RWPE2 (cell line): ENCODE measurements around the gene DUSP15.

ENCODE experiments used
- ATAC-seq: fragments of 200-7000 bp; cut with Tn5 transposase; 3 replicates; pipeline ENCODE4 v1.9.1; 2021; ENCODE audit warnings: low read depth
- DNase-seq: peaks from one replicate; pipeline ENCODE4 v3.0.0-alpha.2; 2020; ENCODE audit warnings: low spot score
- H3K27ac ChIP-seq: fragments of 450-650 bp; 2 replicates; pipeline ENCODE4 v1.5.1; 2017; ENCODE audit warnings: mild to moderate bottlenecking; ENCODE audit not compliant: poor library complexity, severe bottlenecking
- H3K27me3 ChIP-seq: fragments of 250-450 bp; sonication (Bioruptor Pico); 2 replicates; pipeline ENCODE4 v1.5.1; 2021; ENCODE audit warnings: mild to moderate bottlenecking, moderate library complexity; ENCODE audit not compliant: insufficient read depth, poor library complexity, severe bottlenecking
- H3K36me3 ChIP-seq: fragments of 250-450 bp; sonication (Bioruptor Pico); 2 replicates; pipeline ENCODE4 v1.5.1; 2020; ENCODE audit warnings: low read depth, mild to moderate bottlenecking, moderate library complexity
- H3K4me1 ChIP-seq: fragments of 250-450 bp; sonication (Bioruptor Pico); 2 replicates; pipeline ENCODE4 v1.5.1; 2021; ENCODE audit warnings: mild to moderate bottlenecking, moderate library complexity; ENCODE audit not compliant: insufficient read depth, poor library complexity, severe bottlenecking
- H3K4me3 ChIP-seq: fragments of 250-450 bp; sonication (Bioruptor Pico); 2 replicates; pipeline ENCODE4 v1.5.1; 2021; ENCODE audit warnings: mild to moderate bottlenecking, moderate library complexity; ENCODE audit not compliant: severe bottlenecking
- H3K9me3 ChIP-seq: fragments of 250-450 bp; sonication (Bioruptor Pico); 2 replicates; pipeline ENCODE4 v1.5.1; 2021; ENCODE audit warnings: mild to moderate bottlenecking, moderate library complexity; ENCODE audit not compliant: severe bottlenecking
- CTCF ChIP-seq: fragments of 450-650 bp; IDR thresholded peaks from one replicate; pipeline ENCODE4 v1.5.1; 2017; ENCODE audit warnings: mild to moderate bottlenecking, moderate library complexity; ENCODE audit not compliant: poor library complexity, severe bottlenecking

Gene DUSP15

GRCh38 chr20:31827059-31827458 lies 43.3 kb downstream of the DUSP15 start:
- no peaks in the 10 kb centered on the region for H3K4me1 ChIP-seq
- no peak overlapping the region for H3K27ac ChIP-seq
- no peaks in the 10 kb centered on the region for H3K27me3 ChIP-seq
- no peak for ATAC-seq
- no peaks in the 10 kb centered on the region for H3K9me3 ChIP-seq
- no peak overlapping the region for H3K4me3 ChIP-seq
- TF ChIP-seq CTCF, result no peak
- no peak for DNase-seq
- no peaks in the 10 kb centered on the region for H3K36me3 ChIP-seq

- H3K4me3 ChIP-seq, result no peak overlapping the region
- no peaks in the 10 kb centered on the region for H3K9me3 ChIP-seq
- ATAC-seq (no peak), DNase-seq (no peak)
- no peaks in the 10 kb centered on the region for H3K27me3 ChIP-seq
- H3K4me1 ChIP-seq, result no peaks in the 10 kb centered on the region
- no peak overlapping the region for H3K27ac ChIP-seq
- no peak for TF ChIP-seq CTCF
- H3K36me3 ChIP-seq, result no peaks in the 10 kb centered on the region
Measured at GRCh38 chr20:31826074-31826473, 44.3 kb downstream of the DUSP15 start.

GRCh38 chr20:31824554-31825313 lies 45.6 kb downstream of the DUSP15 start:
- Histone ChIP-seq H3K9me3 (no peaks in the 10 kb centered on the region), H3K4me1 (no peaks in the 10 kb centered on the region), H3K27ac (no peak overlapping the region), H3K36me3 (no peaks in the 10 kb centered on the region), H3K27me3 (no peaks in the 10 kb centered on the region), H3K4me3 (no peak overlapping the region)
- DNase-seq (peak; percentile 67), ATAC-seq (no peak)
- TF ChIP-seq CTCF, result no peak

GRCh38 chr20:31824125-31824485 lies 46.2 kb downstream of the DUSP15 start:
- no peak for ATAC-seq
- no peak overlapping the region for H3K4me3 ChIP-seq

More at GRCh38 chr20:31824125-31824485, 46.2 kb downstream of the DUSP15 start:
- Histone ChIP-seq H3K27me3 (no peaks in the 10 kb centered on the region), H3K4me1 (no peaks in the 10 kb centered on the region), H3K36me3 (no peaks in the 10 kb centered on the region), H3K9me3 (no peaks in the 10 kb centered on the region), H3K27ac (no peak overlapping the region)
- no peak for TF ChIP-seq CTCF
- DNase-seq, result no peak
